AG09309 (cell line): ENCODE measurements around the gene SKA1.
A peak's percentile ranks its signal among the peaks of the same experiment; 100 is the strongest.

Experiments
- DNase-seq: peaks from one replicate; pipeline ENCODE4 v3.0.0-alpha.2; 2010; ENCODE audit warnings: low read depth
- H3K4me3 ChIP-seq: 2 replicates; pipeline ENCODE4 v1.5.1; 2011; ENCODE audit warnings: mild to moderate bottlenecking, low read depth, low read length, moderate library complexity; ENCODE audit not compliant: control insufficient read depth
- CTCF ChIP-seq: IDR thresholded peaks from 2 replicates; pipeline ENCODE4 v1.5.1; 2011; ENCODE audit warnings: mild to moderate bottlenecking, low read depth, low read length, inconsistent platforms; ENCODE audit not compliant: insufficient read depth, control insufficient read depth; ENCODE audit errors: missing control alignments

Gene SKA1

GRCh38 chr18:50374753-50375391 lies at the start of gene SKA1:
Gene SKA1, plus strand, starts transcription at chr18:50375046. Its CDS starts 785 bp downstream, at chr18:50375831.
- peak; percentile 50 for DNase-seq
- no peak for TF ChIP-seq CTCF
- H3K4me3 ChIP-seq: peak within 1 kb of the TSS; percentile 69

GRCh38 chr18:50327983-50328382 lies 46.9 kb upstream of the SKA1 start:
- H3K4me3 ChIP-seq: no peak overlapping the region
- TF ChIP-seq CTCF: no peak
- DNase-seq: no peak

- no peak for DNase-seq
- H3K4me3 ChIP-seq: no peak overlapping the region
- no peak for TF ChIP-seq CTCF
These were observed 44.7 kb upstream of the SKA1 start for GRCh38 chr18:50330176-50330575.

- H3K4me3 ChIP-seq: no peak overlapping the region
- DNase-seq: no peak
- no peak for TF ChIP-seq CTCF
These were observed 43.2 kb upstream of the SKA1 start for GRCh38 chr18:50331691-50332090.

GRCh38 chr18:50334546-50335152 lies 40.2 kb upstream of the SKA1 start:
- DNase-seq: no peak
- no peak for TF ChIP-seq CTCF

GRCh38 chr18:50338122-50338521 lies 36.7 kb upstream of the SKA1 start:
- H3K4me3 ChIP-seq: no peak overlapping the region
- DNase-seq: no peak

More at GRCh38 chr18:50334546-50335152, 40.2 kb upstream of the SKA1 start:
- H3K4me3 ChIP-seq: no peak overlapping the region

More at GRCh38 chr18:50338122-50338521, 36.7 kb upstream of the SKA1 start:
- TF ChIP-seq CTCF: no peak
